HG02852 (cell line): ENCODE results near the gene SMC5.
"Not testable (repeated sequence)": the region's sequence is repeated elsewhere in the genome, so short reads cannot be mapped to it uniquely, and the experiment has no call there.

ENCODE experiments used
- ATAC-seq: cut with Tn5 transposase; IDR thresholded peaks from one replicate; pipeline ENCODE4 v1.9.1; 2021; ENCODE audit warnings: mild to moderate bottlenecking, moderate library complexity; ENCODE audit not compliant: unreplicated experiment

SMC5 gene

DNA sequence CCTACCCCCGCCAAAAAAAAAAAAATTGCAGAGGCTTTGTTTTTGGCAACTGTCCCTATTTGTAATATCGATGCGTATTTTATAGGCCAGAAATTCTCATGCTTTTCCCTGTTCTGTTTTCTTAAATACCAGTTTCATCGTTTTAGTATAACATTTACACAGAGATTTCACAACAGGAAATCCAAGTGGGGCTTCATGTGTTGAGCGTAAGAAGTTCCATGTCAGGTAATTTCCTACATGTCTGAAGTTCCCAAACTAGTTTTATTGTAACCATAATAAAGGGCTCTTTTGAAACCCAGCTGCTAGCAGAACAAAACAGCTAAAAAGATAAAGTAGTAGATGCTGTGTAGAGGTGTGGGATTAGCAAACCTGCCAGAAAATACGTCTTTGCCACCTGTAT is 4.2 kb downstream of the SMC5 start:
- no peak for ATAC-seq

DNA sequence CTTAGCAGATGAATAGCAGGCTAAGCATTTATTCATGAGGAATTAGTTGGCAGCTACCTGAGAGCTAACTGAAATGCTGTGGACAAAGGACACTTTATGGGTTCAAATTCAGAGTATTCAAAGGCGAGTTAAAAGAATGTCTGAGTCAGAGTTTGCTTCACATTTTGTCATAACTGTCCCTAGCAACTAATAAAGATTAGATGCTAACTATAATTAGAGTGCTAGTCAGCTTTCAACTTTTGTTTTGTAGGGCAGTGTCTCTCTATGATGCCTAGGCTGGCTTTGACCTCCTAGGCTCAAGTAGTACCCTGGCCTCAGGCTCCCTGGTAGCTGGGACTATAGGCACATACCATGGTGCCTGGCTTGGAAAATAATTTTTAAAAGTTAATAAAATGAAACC is 4.6 kb downstream of the SMC5 start:
- no peak for ATAC-seq

DNA sequence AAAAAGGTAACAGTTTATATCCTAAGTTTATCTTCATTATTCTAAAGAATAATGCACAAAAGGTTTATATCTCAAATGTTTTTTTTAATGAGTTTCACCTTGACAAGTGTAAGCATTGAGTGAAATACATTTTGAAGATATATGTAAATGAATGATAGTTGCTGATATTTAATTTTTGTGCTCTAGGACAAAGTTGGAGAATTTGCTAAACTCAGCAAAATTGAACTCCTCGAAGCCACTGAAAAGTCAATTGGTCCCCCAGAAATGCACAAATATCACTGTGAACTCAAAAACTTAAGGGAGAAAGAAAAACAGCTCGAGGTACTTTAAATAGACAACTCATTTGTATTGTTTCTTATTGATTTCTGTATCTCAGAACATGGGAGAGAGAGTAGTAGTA is 19.5 kb downstream of the SMC5 start:
- ATAC-seq, result no peak

DNA sequence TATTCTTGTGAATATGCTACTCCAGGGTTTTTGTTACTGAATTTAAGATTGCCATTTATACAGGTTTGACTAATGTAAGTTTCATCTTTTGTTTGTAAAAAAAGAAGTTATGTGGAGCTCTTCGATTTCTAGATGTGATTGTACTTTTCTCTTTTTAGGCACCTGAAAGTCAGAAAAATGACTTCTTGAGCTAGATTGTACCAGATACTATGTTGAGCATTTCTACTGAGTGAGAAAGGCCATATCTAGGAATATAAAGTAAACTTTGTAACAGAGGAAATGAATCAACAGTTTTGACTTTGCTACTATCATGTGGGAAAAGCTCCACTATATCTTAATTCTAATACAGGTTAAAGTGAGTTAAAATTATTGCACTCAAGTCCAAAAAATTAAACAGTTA is 25.1 kb downstream of the SMC5 start:
- no peak for ATAC-seq

DNA sequence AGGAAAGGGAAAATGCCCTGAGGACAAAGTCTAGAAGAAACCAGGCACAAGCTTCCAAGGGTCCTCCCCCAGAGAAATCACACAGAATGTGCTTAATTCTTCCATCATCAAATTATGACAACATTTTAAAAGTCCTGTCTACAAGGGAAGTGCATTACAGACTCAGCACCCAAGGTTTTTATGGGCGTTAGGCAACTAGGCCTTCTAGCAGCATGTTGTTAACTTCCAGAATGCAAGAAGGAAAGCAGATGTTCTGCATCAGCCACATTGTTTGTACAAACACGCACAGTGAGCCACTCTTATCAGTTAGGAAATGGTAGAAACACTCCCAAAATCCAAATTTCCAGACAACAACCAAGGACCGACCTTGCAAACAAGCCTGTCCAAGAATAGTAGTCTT is 26.5 kb downstream of the SMC5 start:
- no peak for ATAC-seq

DNA sequence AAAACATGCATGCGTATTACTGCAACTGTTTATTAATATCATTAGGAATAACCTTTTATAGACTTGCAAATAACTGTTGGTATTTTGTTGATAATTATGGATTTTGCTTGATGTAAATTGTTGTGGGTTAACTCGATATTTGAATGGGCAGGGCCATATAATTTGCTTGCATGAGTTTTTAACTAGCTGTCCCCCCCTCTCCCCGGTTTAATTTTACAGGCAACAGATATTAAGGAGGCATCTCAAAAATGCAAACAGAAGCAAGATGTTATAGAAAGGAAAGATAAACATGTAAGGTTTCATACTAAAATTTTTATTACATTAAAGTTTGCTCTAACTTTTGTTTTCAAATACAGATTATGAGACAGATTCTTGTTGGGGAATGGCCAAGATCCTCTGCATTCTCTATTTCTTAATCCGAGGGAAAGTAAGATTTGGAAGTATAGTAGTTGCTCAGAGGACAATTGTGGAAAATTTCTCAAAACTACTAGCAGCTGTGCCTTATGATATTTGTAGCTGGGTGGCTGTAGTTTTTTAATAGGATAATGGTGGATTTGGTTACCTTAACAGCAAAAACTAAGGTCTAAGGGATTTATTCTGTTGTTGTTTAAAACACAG is 27.3 kb downstream of the SMC5 start:
- ATAC-seq, result no peak

DNA sequence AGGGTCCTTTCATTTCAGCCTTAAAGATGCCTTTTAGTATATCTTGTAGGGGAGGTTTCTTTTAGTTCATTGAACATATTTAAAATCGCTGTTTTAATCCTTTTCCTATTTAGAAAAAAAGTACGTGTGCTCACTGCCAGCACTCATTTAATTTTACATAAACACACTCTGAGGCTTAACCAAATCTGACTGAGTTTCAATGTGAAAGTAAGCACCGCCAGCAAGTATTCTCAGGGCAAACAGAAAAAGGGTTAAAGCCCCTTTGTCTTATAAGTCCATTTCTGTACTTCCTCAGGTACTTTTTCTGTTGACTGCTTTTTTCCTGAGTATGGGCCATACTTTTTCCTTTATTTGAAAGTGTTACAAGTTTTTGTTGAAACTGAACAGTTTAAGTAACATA is 31.8 kb downstream of the SMC5 start:
- no peak for ATAC-seq

DNA sequence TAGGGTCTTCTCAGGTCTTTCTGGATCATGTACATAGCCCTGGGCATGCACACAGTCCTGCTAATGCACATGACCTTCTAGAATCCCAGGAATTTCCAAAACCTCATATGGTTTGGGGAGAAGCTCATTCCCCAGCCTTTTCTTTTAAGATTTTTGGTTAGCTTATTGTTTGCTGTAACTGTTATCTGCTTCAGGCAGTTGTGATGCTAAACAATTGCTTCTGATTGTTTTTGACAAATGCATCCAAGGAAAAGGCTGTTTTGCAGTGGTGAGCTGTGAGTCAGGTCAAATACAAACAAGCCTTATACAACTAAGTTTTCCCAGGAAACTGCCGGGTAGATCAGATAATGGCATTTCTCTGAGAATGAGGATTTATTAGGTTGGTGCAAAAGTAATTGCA is 32.7 kb downstream of the SMC5 start:
- ATAC-seq, result no peak

DNA sequence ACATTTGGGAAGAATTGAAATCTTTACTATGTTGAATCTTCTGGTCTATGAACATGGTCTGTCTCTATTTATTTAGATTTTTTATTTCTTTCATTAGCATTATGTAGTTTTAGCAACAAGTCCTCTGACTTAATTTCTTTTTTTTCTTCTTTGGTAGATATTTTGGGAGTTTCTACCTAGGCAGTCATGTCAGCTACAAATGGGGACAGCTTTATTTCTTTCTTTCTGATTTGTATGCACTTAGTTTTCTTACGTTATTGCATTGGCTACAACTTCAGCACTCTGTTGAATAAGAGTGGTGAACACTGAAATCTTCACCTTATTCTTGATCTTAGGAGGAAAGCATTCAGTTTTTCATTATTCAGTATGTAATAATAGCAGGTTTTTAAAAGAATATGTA is 33.5 kb downstream of the SMC5 start:
- ATAC-seq, result no peak

DNA sequence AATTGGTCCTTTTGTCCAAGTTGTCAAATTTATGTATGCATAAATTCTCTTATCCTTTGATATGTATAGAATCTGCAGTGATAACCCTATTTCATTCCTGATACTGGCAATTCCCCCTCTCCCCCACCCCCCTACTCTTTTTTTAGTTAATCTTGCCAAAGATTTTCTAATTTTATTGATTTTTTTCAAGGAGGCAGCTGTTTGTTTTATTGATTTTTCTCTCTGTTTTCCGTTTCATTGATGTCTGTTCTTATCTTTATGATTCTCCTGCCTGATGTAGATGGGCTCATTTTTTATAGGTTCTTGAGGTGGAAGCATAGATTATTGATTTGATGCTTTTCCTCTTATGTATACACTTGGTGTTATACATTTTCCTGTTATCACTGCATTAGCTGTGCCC is 34.4 kb downstream of the SMC5 start:
- ATAC-seq, result no peak

DNA sequence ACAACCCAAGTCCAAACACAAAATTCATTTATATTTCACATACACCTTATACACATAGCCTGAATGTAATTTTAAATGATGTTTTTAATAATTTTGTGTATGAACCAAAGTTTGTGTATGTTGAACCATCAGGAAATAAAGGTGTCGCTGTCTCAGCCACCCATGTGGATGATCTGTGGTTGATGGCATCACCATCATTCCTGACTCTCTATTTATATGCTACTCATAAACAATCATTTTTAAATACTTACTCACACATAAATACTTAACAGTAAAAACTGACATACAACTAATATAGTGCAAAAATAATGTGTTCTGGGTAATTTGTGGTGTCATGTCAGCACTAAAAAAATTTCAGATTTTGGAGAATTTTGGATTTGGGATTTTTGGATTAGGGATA is 38.4 kb downstream of the SMC5 start:
- ATAC-seq, result no peak

DNA sequence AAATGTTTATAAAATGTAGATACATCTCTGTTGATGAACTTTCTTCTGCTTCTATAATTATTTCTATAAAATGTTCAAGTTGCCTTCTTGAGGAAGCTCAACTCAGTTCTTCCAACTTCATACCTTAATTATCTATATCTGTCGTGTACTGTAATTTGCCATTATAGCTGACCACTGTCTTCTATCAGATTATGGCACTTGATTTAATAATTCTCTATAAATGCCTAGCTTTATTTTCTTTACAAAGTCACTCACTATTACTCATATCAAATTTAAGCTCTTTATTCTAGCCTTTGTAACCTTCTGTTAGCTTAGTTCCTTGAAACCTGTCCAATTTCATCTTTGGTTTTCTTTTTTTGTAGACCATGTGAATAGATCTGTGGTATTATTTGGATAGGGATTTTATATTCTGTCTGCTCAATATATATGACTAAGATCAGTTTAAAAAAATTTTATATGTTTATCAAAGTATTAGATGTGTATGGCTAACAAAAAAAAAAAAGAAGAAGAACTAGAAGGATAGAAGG is 39.5 kb downstream of the SMC5 start:
- no peak for ATAC-seq

DNA sequence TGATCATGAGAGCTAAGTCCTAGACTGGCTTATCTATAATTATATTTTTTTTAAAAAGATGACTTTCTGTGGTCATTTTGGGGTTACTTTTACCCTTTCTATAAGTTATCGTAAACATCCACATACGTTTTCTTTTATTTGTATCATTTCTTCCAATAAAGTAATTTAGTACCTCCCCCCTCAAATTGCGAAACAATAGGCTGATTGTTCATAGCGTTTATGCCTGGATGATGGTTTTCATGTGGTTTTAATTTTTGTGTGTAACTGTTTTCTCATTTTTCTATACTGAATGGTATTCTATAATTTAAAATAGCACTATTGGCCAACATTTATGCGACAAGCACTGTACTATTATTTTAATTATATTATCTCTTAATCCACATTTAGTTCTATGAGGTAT is 44.5 kb downstream of the SMC5 start:
- no peak for ATAC-seq

DNA sequence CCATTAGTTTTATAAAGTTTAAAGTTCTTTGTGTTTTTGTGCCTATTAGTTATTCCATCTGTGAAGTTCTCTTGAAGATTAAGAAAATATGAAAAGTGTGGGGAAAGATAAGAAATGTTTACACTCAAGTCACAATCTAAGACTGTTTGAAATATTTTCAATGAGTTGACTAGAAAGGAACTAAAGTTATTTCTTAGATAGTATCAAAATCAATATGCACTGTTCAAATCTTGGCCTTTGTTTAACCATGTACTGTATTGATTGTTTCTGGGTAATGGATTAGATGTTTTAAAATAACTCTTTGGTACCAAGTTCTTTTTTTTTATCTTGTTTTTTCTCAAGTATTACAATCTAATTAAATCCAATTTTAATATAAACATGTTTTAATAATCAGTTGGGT is 46.0 kb downstream of the SMC5 start:
- no peak for ATAC-seq

DNA sequence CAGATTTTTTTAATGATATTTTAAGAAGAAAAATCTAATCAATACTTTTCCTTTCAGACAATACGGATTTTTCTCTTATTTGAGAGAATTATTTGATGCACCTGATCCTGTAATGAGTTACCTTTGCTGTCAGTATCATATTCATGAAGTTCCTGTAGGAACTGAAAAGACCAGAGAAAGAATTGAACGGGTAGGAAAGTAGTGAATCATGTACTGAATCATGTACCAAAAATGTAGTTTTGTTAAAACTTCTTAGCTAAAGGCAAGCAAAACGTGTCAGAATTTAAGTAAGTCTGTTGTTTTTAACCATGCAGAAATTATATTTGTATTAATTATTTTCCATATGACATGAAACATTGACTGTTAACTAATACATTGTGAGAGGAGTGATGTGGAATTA is 56.6 kb downstream of the SMC5 start:
- no peak for ATAC-seq

DNA sequence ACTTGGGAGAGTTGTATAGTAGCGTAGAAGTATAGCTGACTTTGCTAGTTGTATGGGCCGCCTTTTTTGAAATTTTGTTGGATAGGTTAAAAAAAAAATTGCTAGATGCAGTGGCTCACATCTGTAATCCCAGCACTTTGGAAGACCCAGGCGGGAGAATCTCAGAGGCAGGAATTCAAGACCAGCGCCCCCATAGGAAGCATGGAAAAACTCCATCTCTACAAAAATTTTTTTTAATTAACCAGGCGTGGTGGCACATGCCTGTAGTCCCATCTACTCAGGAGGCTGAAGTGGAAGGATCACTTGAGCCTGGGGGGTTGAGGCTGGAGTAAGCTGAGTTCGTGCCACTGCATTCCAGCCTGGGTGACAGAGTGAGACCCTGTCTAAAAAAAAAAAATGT is 59.2 kb downstream of the SMC5 start:
- ATAC-seq, result no peak

DNA sequence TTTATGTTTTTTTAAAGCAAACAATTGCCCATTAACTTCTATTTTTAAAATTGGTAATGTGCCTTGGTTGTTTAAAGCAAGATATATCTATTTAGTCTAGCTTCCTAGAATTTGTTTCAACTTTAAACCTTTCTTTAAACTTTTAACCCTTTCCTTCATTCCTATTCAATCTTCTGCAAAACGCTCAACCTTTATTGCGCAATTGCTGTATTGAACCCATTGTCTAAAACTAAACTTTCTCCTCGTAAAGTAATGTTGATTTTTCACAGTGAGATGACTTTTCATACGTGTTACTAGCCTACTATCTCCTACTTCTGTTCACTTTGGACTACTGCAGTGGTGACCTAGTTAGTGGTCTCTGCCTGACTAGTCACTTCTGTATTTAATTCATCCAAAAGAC is 63.3 kb downstream of the SMC5 start:
- ATAC-seq, result no peak

DNA sequence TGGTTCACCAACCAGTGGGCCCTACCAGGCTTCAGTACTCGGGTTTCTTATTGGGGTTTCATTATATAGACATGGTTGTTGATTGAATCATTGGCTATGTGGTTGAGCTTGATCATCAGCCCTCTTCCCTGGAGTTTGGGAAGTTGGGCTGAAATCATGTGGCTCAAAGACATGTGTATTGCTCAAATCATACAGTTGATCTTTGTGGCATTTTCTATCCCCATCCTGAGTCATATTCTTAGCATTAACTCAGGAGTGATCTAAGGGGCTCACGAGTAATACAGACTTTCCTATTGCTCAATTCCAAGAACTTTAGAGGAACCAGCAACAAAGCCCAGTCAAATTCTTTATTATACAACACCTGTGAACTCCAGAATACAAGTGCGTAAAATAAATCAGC is 66.2 kb downstream of the SMC5 start:
- no peak for ATAC-seq

DNA sequence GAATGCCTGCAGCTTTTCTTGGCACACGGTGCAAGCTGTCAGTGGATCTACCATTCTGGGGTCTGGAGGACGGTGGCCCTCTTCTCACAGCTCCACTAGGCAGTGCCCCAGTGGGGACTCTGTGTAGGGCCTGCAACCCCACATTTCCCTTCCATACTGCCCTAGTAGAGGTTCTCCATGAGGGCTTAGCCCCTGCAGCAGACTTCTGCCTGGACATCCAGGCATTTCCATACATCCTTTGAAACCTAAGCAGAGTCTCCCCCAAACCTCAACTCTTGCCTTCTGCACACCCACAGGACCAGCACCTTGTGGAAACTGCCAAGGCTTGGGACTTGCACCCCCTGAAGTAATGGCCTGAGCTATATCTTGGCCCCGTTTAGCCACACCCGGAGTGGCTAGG is 69.8 kb downstream of the SMC5 start:
- not testable (repeated sequence) for ATAC-seq

DNA sequence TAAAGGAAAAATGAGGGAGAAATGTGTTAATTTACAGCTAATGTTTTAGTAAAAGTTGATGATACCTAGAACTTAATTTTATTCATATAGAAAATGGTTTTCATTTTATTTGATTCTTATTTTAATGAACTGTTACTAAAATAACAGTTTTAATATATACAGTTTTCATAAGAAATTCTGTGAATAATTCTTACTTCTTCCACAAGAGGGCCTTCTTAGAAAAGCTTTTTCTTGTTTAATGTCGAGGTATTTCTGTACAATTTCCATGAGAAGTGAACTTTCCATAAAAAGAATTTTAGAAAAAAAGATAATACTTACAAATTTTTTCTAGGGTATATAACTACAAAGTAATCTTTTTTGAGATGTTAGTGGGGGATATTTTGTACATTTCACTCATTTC is 81.8 kb downstream of the SMC5 start:
- ATAC-seq, result no peak

DNA sequence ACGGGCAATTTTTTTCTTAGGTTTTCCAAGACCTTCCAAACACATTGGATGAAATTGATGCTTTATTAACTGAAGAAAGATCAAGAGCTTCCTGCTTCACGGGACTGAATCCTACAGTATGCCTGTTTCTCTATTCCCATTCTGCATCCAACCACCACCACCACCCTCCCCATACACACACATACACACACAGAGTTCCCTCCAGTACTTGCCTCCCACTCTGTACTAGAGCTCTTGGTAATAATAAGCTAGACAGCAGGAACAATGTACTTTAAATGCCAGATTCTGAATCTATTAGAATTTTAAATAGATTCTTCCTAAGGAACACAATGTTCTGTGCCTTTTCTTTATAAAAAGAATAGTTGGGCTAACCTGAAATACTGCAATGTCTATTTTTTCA is 88.3 kb downstream of the SMC5 start:
- ATAC-seq, result no peak

DNA sequence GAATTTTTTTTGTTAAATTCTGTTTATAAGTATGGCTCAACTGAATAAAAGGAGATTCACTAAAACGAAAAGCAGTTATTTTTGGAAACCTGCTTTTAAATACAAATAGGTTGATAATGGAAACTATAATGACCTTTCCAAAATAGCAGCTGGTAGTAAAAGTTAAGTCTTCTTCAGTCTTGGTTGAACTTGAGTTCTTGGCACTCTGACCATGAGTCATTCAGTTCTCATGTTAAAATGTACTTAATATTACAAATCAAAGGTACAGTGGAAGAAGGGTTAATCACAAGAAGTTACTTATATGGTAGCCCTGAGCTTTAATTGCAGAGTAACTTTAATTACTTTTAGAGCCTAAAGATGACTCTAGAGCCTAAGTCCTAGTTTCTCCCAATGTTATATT is 93.6 kb downstream of the SMC5 start:
- no peak for ATAC-seq

DNA sequence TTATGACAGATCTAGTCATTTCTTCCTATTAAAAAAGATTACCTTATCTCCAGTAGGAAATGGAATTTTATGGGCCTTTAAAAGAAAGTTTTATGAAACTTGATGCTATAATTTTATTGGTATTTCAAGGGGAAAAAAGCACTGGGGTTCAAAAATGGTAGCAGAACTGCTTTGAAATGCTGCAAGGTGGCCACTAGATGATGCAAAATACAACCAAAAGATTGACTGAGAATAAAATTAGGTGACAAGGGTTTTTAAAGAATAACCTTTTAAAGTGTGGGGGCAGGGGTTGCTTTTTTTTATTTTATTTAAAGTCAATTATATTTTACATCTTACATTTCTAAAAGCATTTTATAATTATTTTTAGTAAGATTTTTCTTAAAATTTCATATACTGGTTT is 94.0 kb downstream of the SMC5 start:
- no peak for ATAC-seq

DNA sequence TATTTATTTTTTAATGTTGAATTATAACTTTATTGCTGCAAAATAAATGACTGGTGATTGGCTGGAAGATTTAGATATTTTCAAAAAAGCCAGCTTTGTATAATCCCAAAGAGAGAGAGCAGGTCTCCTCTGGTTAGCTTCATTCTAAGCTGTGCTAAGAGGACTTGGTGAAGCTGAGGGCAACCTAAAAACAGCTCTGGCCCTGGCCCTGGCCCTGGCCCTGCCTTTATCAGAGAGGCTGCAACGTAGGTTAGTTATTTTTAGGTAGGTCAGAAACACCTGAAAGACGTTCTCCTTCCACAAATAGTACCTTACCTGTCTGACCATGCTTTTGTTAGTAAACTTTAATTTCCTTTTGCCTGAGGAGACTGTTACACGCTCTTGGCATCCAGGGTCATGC is 97.0 kb downstream of the SMC5 start:
- no peak for ATAC-seq
